NCI-H1436 treated with DMSO at 0.1 percent for 48 hours (cell line): ENCODE results near the gene GDF10.

ENCODE experiments used
- DNase-seq: peaks from one replicate; lab custom pipeline; 2025; lab: John Stamatoyannopoulos, UW

GDF10 gene

DNA sequence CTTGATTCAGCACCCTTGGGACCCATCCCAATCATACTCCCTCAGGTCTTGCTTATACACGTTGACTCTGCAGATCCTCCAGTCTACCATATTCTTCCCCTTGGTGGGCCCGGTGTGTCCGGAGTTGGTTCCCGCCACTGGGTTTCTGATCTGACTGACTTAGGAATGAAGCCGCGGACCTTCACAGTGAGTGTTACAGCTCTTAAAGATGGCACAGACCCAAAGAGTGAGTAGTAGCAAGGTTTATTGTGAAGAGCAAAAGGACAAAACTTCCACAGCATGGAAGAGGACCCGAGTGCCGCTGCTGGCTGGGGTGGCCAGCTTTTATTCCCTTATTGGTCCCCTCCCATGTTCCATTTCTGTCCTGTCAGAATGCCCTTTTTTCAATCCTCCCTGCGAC, 5.9 kb upstream of the GDF10 start:
- no peak for DNase-seq

DNA sequence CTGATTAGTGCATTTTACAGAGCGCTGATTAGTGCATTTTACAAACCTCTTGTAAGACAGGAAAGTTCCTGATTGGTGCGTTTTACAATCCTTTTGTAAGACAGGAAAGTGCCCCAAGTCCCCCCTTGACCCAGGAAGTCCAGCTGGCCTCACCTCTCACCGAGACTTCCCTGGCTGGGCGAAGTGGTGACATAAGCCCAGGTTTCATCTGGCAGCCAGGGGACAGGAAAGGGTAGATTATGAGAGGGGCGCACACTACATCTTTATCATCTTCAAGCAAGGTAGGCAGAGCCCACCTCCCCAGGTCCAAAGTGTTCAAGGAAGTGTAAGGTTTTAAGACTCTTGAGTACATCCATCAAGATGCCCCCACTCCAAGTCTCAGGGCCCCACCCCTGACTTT, 5.5 kb upstream of the GDF10 start:
- DNase-seq: no peak

DNA sequence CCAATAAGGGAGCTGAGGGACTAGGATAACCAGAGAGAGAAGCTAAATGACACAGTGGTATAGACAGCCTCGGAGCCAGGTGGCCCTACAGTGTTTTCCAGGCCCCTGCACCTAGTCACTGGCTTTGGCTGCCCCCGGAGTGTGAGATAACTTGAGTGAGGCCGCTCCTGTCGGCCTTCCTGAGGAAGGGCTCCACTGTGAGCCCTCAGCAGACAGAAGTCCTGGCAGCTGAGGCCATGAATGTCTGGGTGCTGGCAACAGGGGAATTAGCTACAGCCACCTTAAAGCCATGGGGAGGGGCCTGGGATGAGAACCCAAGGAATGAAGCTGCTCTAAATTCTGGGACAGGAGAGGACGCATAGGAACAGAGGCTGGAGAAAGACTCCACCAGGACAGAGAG, 4.6 kb upstream of the GDF10 start:
- DNase-seq: no peak

DNA sequence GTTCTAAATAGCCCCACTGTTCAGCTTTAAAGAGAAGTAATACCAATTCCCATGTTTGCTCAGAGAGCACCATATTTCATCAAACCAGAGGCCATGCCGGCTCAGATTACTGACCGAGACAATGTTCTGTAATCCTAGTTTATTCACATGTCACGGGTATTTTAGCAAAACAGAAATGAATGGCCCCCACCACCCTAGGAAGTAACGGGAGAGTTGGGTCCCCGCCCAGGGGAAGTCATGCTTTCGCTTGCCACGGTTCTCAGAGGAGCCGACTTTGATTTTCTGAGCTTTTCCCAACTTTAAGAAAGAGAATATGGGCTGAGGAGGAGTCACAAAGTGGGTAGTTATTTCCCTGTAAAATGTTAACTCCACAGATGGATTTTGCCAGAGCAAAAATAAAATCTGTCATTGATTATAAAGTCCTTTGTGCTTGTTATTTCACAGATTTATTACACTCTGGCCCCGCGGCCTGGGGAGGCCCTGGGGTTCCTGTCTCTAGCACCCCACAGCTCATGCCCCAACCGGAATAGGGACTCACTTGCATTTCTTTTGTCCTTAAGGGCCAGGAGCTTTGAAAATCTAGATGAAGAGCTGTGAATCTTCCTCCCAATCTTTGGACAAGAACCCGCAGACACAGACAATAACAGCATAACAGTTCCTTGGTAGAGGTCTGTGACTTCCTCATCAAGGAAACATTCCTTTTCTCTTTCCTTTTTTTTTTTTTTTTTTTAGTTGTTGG, 3.7 kb upstream of the GDF10 start:
- no peak for DNase-seq

DNA sequence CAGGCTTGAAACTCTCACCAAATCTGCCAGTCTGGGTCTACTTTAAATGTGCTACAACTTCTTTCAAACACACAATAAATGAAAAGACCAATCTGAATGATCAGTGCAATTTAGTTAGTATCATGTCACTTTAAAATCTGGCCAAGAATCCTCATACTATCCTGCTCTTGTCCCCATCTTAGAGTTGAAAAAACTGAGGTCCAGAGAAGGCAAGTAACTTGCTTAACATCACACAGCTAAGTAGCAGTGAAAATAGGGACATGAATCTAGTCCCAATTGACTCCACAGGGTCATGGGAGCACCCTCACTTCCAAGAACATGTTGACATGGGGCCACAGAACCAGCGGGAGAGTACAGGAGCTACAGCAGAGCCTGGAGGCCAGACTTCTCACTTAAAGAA, 3.1 kb upstream of the GDF10 start:
- DNase-seq: no peak

DNA sequence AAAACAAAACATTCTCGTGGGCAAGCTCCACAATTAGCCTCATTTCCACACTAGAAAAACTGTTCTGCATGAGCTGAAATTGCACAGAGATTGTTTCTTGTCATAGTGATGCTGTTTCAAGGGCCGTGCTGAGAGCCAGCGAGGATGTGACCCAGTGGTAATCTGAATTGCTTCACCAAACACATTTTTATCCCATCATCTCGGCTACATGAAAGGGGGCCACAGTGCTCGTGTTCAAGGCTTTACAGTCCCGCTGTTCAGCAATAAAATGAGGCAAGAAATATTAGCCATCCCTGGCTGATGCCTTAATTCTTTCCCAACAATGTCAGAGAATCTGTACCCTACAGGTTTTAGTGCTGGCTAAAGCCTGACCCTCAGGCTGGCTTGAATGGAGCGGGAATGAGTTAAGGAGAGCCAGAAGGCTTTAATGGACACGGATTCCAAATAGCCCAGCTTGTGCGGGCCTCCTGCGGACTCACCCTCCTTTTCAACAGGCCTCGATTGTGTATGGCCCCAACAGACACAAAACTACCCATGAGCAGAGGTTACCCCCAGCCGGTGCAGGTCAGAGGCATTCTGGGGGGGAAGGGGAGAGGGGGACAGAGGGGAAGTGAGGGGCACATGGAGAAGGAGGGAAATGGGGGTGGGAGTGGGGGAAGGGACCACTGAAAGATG, 2.0 kb upstream of the GDF10 start:
- DNase-seq: no peak

DNA sequence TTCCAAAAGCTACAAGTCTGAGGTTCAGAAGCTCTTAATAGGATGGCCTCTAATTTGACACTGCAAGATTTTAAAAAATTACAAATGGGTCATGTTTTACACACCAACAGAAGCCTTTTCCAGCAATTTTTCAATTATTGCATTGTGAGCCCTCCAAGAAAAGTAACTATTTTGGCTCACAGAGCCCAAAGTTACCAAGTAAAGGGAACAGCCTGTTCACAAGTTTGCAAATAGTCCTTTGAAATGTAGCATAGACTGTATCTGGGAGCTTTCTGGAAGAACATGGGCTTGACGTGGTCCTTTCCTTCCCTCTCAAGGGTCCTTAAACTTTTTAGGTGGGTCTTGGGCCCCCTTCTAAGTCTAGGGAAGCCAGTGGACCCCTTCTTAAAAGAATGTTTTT, 1.3 kb upstream of the GDF10 start:
- DNase-seq: no peak

DNA sequence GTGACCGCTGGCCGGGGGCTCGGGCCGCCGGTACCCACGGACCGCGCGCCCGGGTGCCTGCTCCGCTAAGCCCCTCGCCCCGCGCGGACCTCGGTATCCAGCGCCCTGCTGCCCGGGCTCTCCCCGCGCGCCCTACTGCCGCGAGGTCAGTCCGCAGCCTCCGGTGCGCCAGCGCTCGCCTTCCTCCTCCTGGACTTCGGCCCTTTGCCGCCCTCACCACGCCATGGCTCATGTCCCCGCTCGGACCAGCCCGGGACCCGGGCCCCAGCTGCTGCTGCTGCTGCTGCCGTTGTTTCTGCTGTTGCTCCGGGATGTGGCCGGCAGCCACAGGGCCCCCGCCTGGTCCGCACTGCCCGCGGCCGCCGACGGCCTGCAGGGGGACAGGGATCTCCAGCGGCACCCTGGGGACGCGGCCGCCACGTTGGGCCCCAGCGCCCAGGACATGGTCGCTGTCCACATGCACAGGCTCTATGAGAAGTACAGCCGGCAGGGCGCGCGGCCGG, 483 bp downstream of the GDF10 start:
- no peak for DNase-seq

DNA sequence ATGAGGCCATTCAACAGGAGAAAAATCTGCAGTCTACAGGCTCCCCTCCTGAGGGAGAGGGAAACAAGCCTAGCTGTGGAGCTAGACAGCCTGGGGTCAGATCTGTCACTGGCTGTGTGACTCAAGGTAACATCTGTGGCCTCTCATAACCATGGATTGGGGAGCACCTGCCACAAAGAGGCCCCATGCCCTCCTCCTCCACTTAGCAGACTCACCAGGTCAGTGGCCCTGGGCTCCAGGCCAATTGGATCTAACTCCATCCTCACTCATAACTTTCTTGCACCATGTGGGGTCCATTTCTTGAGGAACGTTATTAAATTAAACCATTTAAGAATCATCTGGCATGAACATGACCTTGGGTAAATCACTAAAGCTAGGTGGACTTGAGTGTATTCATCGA, 1.8 kb downstream of the GDF10 start:
- DNase-seq: no peak

DNA sequence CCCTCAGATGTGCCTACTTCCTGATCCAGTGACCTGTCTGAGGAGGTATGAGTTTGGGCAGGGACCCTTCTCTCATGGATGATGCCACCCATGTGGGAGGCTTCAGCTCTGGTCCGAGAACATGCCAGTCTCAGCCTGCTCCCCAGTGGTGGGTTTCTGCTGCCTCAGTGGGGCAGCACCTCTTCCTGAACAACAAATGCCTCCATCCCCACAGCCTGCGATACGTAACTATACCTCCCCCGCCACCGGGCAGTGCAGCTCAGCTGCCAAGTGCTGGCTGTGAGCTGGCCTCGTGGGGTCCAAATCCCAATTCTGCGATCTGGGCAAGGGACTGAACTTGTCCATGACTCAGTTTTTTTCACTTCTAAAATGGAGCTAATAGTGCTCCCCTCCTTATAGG, 3.1 kb downstream of the GDF10 start:
- DNase-seq: no peak

DNA sequence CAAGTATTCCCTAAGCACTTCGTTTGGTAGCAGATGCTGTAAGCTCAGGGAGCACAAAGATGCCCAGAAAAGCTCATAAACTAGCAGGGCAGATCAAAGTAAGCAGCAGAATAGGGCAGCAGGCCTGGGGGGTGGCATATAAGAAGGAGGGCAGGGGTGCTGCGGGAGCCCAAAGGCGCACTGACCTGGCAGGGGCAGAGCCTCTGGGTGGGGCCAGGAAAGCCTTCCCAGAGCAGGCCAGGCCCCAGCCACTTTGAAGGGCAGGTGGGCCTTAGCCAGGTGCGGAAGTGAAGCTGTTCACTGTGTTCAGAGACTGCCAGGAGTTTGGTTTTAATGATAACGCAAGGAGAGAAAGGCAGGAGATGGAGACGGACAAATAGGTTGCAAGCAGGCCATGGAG, 3.9 kb downstream of the GDF10 start:
- DNase-seq: no peak

DNA sequence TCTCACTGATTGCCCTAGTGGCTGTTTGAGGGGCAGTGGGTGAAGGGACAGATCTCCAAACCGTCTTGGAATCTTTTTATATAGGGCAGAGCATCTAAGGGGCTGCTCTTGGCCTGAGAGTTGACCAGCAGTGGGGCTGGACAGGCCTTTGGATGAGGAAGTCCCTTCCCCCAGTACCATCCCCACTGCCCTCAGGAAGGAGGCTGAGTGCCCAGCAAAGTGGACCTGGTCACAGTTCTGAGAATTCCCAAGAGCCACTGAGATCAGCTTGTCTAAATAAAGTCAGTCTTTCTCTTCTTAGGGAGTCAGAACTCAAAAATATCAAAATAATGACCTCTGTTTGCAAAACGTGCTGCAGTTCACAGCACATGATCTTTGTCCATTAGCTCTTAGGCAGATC, 5.6 kb downstream of the GDF10 start:
- DNase-seq: no peak

DNA sequence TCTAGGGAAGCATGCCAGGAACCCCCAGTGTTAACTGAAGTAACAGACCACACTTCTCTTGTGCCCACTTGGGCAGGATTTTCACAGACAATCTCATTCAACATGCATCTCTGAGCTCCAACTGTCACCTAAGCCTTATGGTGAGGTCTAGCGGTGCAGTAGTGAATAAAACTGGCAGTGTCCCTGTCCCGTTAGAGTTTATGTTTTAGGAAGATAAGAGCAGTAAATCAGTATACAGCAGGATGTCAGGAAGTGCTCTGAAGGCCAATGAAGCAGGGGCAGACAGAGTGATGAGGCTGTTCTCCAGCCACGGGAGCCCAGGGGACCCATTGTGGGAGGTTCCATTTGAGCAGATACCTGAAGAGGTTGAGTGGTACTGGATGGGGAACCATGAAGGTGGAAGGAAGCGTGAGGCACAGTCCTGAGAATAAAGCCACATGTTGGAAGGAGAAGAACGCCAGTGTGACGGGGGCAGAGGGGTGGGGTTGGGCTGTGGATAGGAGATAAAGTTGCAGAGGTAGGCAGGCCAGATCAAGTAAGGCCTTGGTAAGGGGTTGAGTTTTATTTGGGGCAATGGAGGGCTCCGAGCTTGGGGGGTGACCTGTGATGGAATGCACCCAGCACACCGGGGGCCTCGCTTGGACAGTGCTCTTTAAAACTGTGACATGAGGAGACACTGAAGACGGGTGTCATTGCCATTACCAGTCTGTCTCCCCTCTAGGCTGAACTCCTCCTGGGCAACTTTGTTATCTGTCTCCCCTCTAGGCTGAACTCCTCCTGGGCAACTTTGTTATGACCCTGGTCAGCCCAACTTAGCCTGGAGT, 6.6 kb downstream of the GDF10 start:
- DNase-seq: no peak

DNA sequence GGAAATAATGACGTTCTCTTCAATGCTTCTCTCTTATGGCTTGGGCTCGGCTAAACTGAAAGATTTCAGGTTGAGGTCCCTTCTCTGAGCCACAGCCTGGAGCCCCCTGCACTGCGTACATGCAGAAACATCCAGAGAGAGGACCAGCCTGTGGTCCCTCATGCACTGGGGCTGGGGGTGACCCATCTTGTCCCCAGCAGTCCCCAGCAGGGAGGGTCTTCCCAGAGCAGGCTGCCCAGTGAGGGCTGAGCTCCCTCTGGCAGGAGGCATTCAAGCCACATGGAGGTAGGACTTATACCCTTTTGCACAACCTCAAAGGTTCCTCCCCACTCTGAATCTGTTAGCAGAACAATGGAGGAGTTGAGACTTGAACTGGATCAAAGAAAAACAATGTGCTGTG, 7.4 kb downstream of the GDF10 start:
- DNase-seq: no peak

DNA sequence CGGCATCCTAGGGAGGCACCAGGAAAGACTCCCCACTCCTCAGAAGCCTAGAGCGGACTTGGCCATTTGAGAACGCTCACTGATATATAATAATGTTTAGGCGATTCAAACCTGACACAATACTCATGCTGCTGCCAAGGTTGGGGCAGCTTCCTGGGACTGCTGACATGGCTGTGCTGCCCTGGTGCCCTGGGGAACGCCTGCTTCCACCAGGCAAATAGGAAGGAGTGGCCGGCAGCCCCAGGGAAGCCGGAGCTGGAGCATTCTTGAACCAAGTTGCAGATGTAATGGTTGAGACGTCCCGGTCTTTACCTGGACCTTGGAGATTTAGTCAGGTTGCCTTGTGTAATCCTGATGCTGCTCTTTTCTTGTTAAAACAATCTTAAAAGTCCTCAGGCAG, 8.8 kb downstream of the GDF10 start:
- DNase-seq: no peak

DNA sequence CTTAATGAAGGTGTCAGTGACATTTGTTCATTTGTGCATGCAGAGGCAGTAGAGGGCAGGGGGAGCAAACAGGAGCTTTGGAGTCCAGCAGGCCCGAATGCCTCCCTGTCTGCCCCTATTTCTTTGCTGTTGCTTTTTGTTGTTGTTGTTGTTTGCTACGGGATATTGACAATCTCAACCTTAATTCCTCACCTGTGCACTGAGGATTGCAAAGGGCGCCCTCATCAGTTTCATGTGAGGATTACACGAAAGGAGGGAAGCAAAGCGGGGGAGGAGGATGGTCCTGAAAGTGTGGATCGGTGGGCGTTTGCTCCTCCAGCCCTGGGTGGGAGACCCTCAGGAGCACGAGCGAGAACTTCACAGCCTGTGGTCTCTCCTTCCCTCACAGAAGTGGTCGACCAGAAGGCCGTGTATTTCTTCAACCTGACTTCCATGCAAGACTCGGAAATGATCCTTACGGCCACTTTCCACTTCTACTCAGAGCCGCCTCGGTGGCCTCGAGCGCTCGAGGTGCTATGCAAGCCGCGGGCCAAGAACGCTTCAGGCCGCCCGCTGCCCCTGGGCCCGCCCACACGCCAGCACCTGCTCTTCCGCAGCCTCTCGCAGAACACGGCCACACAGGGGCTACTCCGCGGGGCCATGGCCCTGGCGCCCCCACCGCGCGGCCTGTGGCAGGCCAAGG, 9.6 kb downstream of the GDF10 start:
- DNase-seq: no peak

DNA sequence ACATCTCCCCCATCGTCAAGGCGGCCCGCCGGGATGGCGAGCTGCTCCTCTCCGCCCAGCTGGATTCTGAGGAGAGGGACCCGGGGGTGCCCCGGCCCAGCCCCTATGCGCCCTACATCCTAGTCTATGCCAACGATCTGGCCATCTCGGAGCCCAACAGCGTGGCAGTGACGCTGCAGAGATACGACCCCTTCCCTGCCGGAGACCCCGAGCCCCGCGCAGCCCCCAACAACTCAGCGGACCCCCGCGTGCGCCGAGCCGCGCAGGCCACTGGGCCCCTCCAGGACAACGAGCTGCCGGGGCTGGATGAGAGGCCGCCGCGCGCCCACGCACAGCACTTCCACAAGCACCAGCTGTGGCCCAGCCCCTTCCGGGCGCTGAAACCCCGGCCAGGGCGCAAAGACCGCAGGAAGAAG, 10.1 kb downstream of the GDF10 start:
- DNase-seq: no peak

DNA sequence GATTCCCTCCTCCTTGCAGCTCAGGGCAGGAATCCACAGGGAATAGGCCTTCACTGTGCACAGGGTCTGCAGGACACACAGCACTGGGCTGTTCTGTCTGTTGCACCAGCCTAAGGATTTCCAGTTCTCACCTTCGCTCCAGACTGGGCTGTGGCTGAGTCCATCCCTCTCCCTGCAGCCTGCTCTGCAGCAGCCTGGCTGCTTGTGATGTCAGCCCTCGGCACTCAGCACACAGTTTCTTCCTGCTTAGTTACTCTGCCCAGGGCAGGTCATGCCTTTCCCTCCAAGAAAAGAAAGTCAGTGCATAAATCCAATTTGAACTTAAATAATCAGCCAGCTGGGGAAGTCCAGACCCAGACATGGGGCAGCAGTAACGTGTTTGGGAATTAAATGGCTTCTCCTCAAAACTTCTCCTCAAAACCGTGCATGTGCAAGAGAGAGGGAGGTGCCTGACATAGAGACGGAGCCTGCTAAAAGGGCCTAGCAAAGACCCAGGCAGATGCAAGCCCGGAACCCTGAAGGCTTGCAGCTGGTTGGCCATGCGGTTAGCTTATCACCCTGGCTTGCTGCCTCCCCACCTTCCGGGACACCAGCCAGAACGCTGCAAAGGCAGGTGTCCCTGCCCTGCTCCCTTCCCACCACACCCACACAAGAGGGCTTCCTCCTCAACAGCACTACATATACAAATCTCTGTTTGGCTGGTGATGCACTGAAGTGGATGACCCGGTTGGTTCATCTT, 11.4 kb downstream of the GDF10 start:
- no peak for DNase-seq

DNA sequence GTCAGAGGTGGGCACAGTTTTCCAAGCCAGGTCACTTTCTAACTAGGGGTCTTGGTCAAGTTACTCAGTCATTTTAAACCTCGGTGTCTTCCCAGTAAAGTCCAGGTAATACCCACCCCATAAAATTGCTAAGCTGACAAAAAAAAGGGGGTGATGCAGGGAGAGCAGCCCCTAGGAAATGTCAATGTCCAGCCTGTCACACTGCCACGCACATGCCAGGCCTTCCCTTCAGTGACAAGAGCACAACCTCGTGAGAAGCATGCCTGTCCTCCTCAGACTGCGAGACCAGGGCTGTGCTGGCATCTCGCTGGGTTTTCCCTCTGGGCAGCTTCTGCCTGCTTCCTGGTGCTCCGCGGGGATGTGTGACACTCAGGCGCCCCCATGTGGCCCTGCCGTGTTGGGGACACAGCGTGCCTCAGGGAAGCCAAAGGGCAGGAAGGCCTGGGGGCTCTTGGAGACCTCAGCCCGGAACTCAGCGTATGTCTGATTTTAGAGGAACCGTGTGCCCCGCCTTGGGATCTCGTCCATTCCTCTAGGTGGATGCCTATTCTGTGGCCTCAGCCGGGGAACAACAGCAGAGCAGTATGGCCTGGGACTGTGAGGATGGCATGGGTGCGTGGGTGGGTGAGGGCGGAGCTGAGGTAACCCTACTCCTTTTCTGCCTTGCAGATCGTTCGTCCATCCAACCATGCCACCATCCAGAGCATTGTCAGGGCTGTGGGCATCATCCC, 12.1 kb downstream of the GDF10 start:
- no peak for DNase-seq

DNA sequence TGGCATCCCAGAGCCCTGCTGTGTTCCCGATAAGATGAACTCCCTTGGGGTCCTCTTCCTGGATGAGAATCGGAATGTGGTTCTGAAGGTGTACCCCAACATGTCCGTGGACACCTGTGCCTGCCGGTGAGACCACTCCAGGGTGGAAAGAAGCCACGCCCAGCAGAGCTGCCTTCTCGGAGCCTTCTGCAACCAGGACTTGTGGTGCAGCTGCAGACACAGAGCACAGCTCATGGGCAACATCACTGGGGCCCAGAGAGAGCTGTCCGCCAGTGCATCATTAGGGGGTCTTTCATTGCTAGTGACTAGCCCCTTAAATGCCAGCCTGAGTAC, 12.6 kb downstream of the GDF10 start:
- DNase-seq: no peak

DNA sequence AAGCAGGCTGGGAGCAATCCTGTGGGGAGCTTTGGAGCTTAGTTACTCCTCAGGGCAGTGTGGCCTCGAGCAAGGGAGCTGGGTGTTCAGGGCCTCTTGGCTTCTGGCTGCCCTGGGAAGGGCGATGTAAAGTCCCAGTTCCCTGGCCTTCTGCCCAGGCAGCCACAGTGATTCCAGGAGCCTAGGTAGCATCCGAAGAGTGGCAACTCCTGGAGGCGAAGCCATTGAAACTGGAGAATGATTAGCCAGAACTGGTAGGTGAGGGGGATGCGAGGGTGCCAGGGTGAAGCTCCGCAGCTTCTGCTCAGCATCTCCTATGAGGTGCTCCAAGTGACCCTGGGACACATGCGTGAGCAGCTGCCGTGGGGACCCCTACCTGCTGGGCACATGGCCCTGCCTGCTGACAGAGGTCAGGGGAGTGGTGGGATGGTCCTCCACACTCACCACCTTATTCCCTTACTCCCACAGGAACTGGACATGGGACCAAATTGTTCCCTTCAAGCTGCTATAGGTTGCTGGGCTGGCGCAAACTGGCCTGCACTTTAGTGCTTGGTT, 14.5 kb downstream of the GDF10 start:
- DNase-seq: no peak
